GM18526 (cell line): ENCODE results near the gene MS4A7.

ENCODE experiments used
- POLR2A ChIP-seq: IDR thresholded peaks from 3 replicates; pipeline ENCODE4 v1.6.1; 2011; ENCODE audit not compliant: insufficient read length; ENCODE audit errors: extremely low read depth

The MS4A7 gene

GRCh38 chr11:60363542-60364470 is 14.5 kb upstream of the MS4A7 start:
- no peak for TF ChIP-seq POLR2A

- no peak for TF ChIP-seq POLR2A
Measured at GRCh38 chr11:60367009-60367408, 11.3 kb upstream of the MS4A7 start.

GRCh38 chr11:60367896-60368295 is 10.4 kb upstream of the MS4A7 start:
- TF ChIP-seq POLR2A = no peak

GRCh38 chr11:60370252-60370810 is 8.0 kb upstream of the MS4A7 start:
- no peak for TF ChIP-seq POLR2A

- TF ChIP-seq POLR2A = no peak
Measured at GRCh38 chr11:60370811-60371298, 7.5 kb upstream of the MS4A7 start.

- TF ChIP-seq POLR2A = no peak
Measured at GRCh38 chr11:60371386-60371785, 6.9 kb upstream of the MS4A7 start.

- no peak for TF ChIP-seq POLR2A
Measured at GRCh38 chr11:60371854-60372253, 6.5 kb upstream of the MS4A7 start.

GRCh38 chr11:60372767-60373166 is 5.6 kb upstream of the MS4A7 start:
- TF ChIP-seq POLR2A = no peak

- no peak for TF ChIP-seq POLR2A
Measured at GRCh38 chr11:60375316-60375715, 3.0 kb upstream of the MS4A7 start.

GRCh38 chr11:60376601-60377000 is 1.7 kb upstream of the MS4A7 start:
- TF ChIP-seq POLR2A = no peak

GRCh38 chr11:60377401-60378136 is 763 bp upstream of the MS4A7 start:
- TF ChIP-seq POLR2A = no peak

GRCh38 chr11:60389279-60389910 is 11.1 kb downstream of the MS4A7 start:
- TF ChIP-seq POLR2A = no peak

GRCh38 chr11:60390419-60390818 is 12.1 kb downstream of the MS4A7 start:
- TF ChIP-seq POLR2A = no peak

GRCh38 chr11:60392361-60392760 is 14.0 kb downstream of the MS4A7 start:
- no peak for TF ChIP-seq POLR2A

GRCh38 chr11:60393016-60393415 is 14.7 kb downstream of the MS4A7 start:
- no peak for TF ChIP-seq POLR2A

GRCh38 chr11:60394666-60395380 is 16.5 kb downstream of the MS4A7 start:
- no peak for TF ChIP-seq POLR2A
